GM19099 (cell line): ENCODE data around the gene ARVCF.

Experiments
- POLR2A ChIP-seq: IDR thresholded peaks from 3 replicates; pipeline ENCODE4 v1.6.1; 2011; ENCODE audit warnings: low read depth; ENCODE audit not compliant: insufficient read length; ENCODE audit errors: extremely low read depth

ARVCF gene, protein sequence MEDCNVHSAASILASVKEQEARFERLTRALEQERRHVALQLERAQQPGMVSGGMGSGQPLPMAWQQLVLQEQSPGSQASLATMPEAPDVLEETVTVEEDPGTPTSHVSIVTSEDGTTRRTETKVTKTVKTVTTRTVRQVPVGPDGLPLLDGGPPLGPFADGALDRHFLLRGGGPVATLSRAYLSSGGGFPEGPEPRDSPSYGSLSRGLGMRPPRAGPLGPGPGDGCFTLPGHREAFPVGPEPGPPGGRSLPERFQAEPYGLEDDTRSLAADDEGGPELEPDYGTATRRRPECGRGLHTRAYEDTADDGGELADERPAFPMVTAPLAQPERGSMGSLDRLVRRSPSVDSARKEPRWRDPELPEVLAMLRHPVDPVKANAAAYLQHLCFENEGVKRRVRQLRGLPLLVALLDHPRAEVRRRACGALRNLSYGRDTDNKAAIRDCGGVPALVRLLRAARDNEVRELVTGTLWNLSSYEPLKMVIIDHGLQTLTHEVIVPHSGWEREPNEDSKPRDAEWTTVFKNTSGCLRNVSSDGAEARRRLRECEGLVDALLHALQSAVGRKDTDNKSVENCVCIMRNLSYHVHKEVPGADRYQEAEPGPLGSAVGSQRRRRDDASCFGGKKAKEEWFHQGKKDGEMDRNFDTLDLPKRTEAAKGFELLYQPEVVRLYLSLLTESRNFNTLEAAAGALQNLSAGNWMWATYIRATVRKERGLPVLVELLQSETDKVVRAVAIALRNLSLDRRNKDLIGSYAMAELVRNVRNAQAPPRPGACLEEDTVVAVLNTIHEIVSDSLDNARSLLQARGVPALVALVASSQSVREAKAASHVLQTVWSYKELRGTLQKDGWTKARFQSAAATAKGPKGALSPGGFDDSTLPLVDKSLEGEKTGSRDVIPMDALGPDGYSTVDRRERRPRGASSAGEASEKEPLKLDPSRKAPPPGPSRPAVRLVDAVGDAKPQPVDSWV

GRCh38 chr22:20016734-20017621 is at the start of gene ARVCF:
TSS of gene ARVCF (minus strand) at chr22:20016823. CDS start at chr22:19990794, 26,029 bp downstream.
- no peak for TF ChIP-seq POLR2A

DNA sequence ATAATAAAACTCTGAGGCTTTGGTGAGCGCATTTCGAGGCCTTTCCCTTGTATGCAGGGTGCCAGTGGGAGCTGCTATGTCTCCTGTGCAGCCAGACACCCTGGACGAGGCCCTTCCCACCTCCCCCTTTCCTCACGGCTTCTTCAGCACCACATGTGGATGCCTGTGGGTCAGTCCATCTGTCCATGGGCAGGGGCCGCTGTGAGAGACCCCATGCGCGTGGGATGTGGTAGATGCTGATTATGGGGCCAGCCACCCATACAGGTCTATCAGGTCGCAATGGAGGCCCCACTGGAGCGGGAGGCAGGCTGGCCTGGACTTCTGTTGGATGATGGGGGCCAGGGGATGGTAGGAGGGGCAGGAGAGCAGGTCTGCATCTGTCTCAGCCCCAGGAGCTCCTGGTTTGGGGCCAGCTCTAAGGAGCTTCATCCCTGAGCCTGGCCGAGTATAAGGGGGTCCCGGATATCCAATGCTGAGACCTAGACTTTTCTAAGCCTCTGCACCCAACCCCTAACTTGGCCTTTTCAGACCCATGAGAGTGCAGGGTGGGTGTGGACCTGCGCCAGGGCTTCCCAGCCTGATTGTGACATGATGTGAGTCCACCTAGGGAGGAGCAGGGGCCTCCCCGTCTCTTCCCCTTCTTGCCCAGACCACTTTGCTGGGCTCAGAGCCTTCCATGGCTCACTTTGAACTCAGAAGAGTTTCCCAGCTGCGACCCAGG is 49.4 kb upstream of the ARVCF start:
- TF ChIP-seq POLR2A, result no peak

GRCh38 chr22:20064545-20065262 is 48.1 kb upstream of the ARVCF start:
- TF ChIP-seq POLR2A, result no peak

GRCh38 chr22:20064140-20064480 is 47.5 kb upstream of the ARVCF start:
- TF ChIP-seq POLR2A, result no peak

- no peak for TF ChIP-seq POLR2A
These were observed 46.9 kb upstream of the ARVCF start for GRCh38 chr22:20063271-20064139.

GRCh38 chr22:20062766-20063083 is 46.1 kb upstream of the ARVCF start:
- no peak for TF ChIP-seq POLR2A

- no peak for TF ChIP-seq POLR2A
These were observed 45.6 kb upstream of the ARVCF start for GRCh38 chr22:20062043-20062765.

DNA sequence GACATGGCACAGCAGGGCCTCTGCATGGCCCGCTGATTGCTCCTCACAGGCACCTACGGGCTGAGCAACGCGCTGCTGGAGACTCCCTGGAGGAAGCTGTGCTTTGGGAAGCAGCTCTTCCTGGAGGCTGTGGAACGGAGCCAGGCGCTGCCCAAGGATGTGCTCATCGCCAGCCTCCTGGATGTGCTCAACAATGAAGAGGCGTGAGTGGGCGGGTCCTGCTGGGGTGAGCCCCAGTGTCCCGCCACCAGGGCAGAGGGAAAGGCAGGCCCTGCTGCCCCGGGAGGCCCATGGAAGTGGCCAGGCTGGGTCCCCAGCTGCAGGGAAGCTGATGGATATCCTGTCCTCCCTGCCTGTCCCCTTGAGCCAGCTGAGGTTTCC is 44.8 kb upstream of the ARVCF start:
- TF ChIP-seq POLR2A, result no peak

DNA sequence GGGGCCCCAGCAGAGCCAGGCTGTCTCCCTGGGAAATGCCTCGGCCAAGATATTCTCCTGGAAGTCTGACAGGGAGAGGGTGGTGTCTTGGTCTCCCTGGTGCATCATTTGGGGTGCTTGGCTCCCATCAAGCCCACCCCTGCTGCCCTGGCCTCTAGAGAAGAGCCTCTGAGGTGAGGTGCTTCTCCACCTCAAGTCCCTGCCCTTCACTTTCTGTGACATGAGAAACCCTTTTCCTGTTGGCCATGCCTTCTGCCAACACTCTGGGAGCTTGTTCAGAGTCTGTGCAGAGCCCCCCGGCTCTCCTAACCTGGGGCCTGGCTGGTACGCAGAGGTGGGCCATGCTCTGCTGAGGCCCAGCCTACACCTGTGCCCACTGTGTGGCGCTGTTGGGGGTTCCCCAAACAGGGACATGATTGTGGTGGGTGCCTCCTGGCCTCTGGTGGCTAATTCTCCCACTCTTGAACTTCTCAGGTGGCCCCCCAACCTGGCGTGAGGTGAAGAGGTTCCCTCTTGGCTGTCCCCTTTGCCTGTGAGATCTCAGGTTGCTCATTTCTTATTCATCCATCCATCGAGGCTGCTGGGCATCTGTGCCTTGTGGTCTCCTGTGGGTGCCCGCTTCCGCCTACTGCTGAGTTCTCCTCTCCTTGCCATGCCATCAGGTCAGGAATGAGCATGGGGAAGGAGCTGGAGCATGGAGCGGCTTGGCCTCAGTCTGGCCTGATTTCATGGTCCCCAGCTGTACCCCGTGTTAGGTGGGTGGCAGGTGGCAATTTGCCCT is 44.3 kb upstream of the ARVCF start:
- TF ChIP-seq POLR2A, result no peak

- no peak for TF ChIP-seq POLR2A
These were observed 42.6 kb upstream of the ARVCF start for GRCh38 chr22:20058989-20059770.
